ENCODE results near the gene CSDE1.

CSDE1 gene

GRCh38 chr1:114703242-114703641, 54.5 kb downstream of the CSDE1 start:
- H3K4me3 ChIP-seq (ENCODE audit: low read depth, low read length), result no peak overlapping the region
- no peak for TF ChIP-seq CTCF (conservative IDR thresholded peaks at IDR 0.05; ENCODE audit: low read depth, low read length)
- peak; percentile 21 for DNase-seq (ENCODE audit: low read depth)

- no peak for DNase-seq (ENCODE audit: low read depth)
Observed at GRCh38 chr1:114702737-114703136, 55.0 kb downstream of the CSDE1 start.

GRCh38 chr1:114701931-114702330, 55.9 kb downstream of the CSDE1 start:
- no peak for TF ChIP-seq CTCF (conservative IDR thresholded peaks at IDR 0.05; ENCODE audit: low read depth, low read length)
- no peak overlapping the region for H3K4me3 ChIP-seq (ENCODE audit: low read depth, low read length)
- no peak for DNase-seq (ENCODE audit: low read depth)

More at GRCh38 chr1:114702737-114703136, 55.0 kb downstream of the CSDE1 start:
- H3K4me3 ChIP-seq (ENCODE audit: low read depth, low read length), result no peak overlapping the region
- TF ChIP-seq CTCF (conservative IDR thresholded peaks at IDR 0.05; ENCODE audit: low read depth, low read length), result no peak

- TF ChIP-seq CTCF (conservative IDR thresholded peaks at IDR 0.05; ENCODE audit: low read depth, low read length), result no peak
- DNase-seq (ENCODE audit: low read depth), result no peak
Observed at GRCh38 chr1:114700036-114700600, 57.7 kb downstream of the CSDE1 start.

GRCh38 chr1:114696810-114697209, 61.0 kb downstream of the CSDE1 start:
- no peak for DNase-seq (ENCODE audit: low read depth)
- TF ChIP-seq CTCF (conservative IDR thresholded peaks at IDR 0.05; ENCODE audit: low read depth, low read length), result no peak
- no peak overlapping the region for H3K4me3 ChIP-seq (ENCODE audit: low read depth, low read length)

More at GRCh38 chr1:114700036-114700600, 57.7 kb downstream of the CSDE1 start:
- no peak overlapping the region for H3K4me3 ChIP-seq (ENCODE audit: low read depth, low read length)

GRCh38 chr1:114695430-114696058, 62.2 kb downstream of the CSDE1 start, which contains the start of gene AMPD1:
AMPD1 (minus strand) TSS chr1:114695546; CDS start chr1:114695471, 75 bp downstream.
- peak; percentile 54 for DNase-seq (ENCODE audit: low read depth)
- TF ChIP-seq CTCF (conservative IDR thresholded peaks at IDR 0.05; ENCODE audit: low read depth, low read length), result no peak
- H3K4me3 ChIP-seq (ENCODE audit: low read depth, low read length), result no peak within 1 kb of the TSS

Data from choroid plexus epithelial cell (primary cell).